ENCODE results near the gene AGAP1. TPM values are rescaled to one million over a fixed set of nuclear protein-coding genes. Genes with fewer than 3 reads are reported as not detected.

The AGAP1 gene
- total RNA-seq, 1 donor from 2014 or later, result 23.5 TPM

GRCh38 chr2:235541016-235541415 lies 47.2 kb downstream of the AGAP1 start:
- ATAC-seq (no peak), DNase-seq (ENCODE audit: missing footprints) (no peak)
- intact Hi-C loops (cut with DNase I), result no loop called here

- DNase-seq (ENCODE audit: missing footprints), result no peak
- intact Hi-C loops (cut with DNase I), result no loop called here
- ATAC-seq, result no peak
These were observed 48.2 kb downstream of the AGAP1 start for GRCh38 chr2:235541838-235542549.

- DNase-seq (ENCODE audit: missing footprints) (no peak), ATAC-seq (no peak)
- intact Hi-C loops (cut with DNase I), result no loop called here
These were observed 48.9 kb downstream of the AGAP1 start for GRCh38 chr2:235542733-235543127.

GRCh38 chr2:235543128-235543750 lies 49.4 kb downstream of the AGAP1 start:
- DNase-seq (ENCODE audit: missing footprints) (no peak), ATAC-seq (no peak)
- intact Hi-C loops (cut with DNase I), result no loop called here

GRCh38 chr2:235543851-235544688 lies 50.2 kb downstream of the AGAP1 start:
- intact Hi-C loops (cut with DNase I), result no loop called here
- DNase-seq (ENCODE audit: missing footprints), result no peak
- ATAC-seq, result no peak

- ATAC-seq, result no peak
- intact Hi-C loops (cut with DNase I), result no loop called here
- no peak for DNase-seq (ENCODE audit: missing footprints)
These were observed 50.8 kb downstream of the AGAP1 start for GRCh38 chr2:235544689-235544969.

- ATAC-seq (no peak), DNase-seq (ENCODE audit: missing footprints) (no peak)
- intact Hi-C loops (cut with DNase I), result no loop called here
These were observed 51.7 kb downstream of the AGAP1 start for GRCh38 chr2:235545339-235546150.

- DNase-seq (ENCODE audit: missing footprints) (no peak), ATAC-seq (no peak)
- intact Hi-C loops (cut with DNase I), result no loop called here
These were observed 52.2 kb downstream of the AGAP1 start for GRCh38 chr2:235546151-235546435.

- ATAC-seq (no peak), DNase-seq (ENCODE audit: missing footprints) (no peak)
- intact Hi-C loops (cut with DNase I), result no loop called here
These were observed 52.6 kb downstream of the AGAP1 start for GRCh38 chr2:235546436-235546835.

- intact Hi-C loops (cut with DNase I), result loop anchor here (5.0 kb wide), 1 partner anchor 58 kb away; the partner anchor contains the start of gene AGAP1
- no peak for ATAC-seq
- DNase-seq (ENCODE audit: missing footprints), result no peak
These were observed 56.0 kb downstream of the AGAP1 start for GRCh38 chr2:235549735-235550377.

- DNase-seq (ENCODE audit: missing footprints), result no peak
- intact Hi-C loops (cut with DNase I), result loop anchor here (5.0 kb wide), 1 partner anchor 58 kb away; the partner anchor contains the start of gene AGAP1
- no peak for ATAC-seq
These were observed 56.5 kb downstream of the AGAP1 start for GRCh38 chr2:235550378-235550760.

- intact Hi-C loops (cut with DNase I), result loop anchor here (5.0 kb wide), 1 partner anchor 59 kb away; the partner anchor contains the start of gene AGAP1
- DNase-seq (ENCODE audit: missing footprints) (no peak), ATAC-seq (no peak)
These were observed 57.1 kb downstream of the AGAP1 start for GRCh38 chr2:235550946-235551345.

GRCh38 chr2:235551965-235552364 lies 58.1 kb downstream of the AGAP1 start:
- ATAC-seq (peak; percentile 71), DNase-seq (ENCODE audit: missing footprints) (no peak)
- intact Hi-C loops (cut with DNase I), result loop anchor here (5.0 kb wide), 1 partner anchor 60 kb away; the partner anchor contains the start of gene AGAP1

- ATAC-seq (no peak), DNase-seq (ENCODE audit: missing footprints) (no peak)
- intact Hi-C loops (cut with DNase I), result loop anchor here (5.0 kb wide), 1 partner anchor 60 kb away; the partner anchor contains the start of gene AGAP1
These were observed 58.8 kb downstream of the AGAP1 start for GRCh38 chr2:235552671-235553070.

- ATAC-seq, result no peak
- no peak for DNase-seq (ENCODE audit: missing footprints)
- intact Hi-C loops (cut with DNase I), result loop anchor here (5.0 kb wide), 1 partner anchor 61 kb away; the partner anchor contains the start of gene AGAP1
These were observed 59.4 kb downstream of the AGAP1 start for GRCh38 chr2:235553291-235553690.

- DNase-seq (ENCODE audit: missing footprints), result no peak
- ATAC-seq, result no peak
- intact Hi-C loops (cut with DNase I), result loop anchor here (5.0 kb wide), 1 partner anchor 61 kb away; the partner anchor contains the start of gene AGAP1
These were observed 59.9 kb downstream of the AGAP1 start for GRCh38 chr2:235553696-235554100.

- intact Hi-C loops (cut with DNase I), result loop anchor here (5.0 kb wide), 1 partner anchor 62 kb away; the partner anchor contains the start of gene AGAP1
- DNase-seq (ENCODE audit: missing footprints) (no peak), ATAC-seq (no peak)
These were observed 60.5 kb downstream of the AGAP1 start for GRCh38 chr2:235554385-235554784.

- ATAC-seq (no peak), DNase-seq (ENCODE audit: missing footprints) (no peak)
- intact Hi-C loops (cut with DNase I), result loop anchor here (5.0 kb wide), 1 partner anchor 63 kb away; the partner anchor contains the start of gene AGAP1
These were observed 61.1 kb downstream of the AGAP1 start for GRCh38 chr2:235554936-235555335.

All from Right ventricle myocardium inferior (tissue), 1 donor.